ENCODE measurements around the gene NRF1.
"Not testable (repeated sequence)": the region's sequence is repeated elsewhere in the genome, so short reads cannot be mapped to it uniquely, and the experiment has no call there.

- not testable (repeated sequence) for TF ChIP-seq BHLHE40, FOXM1 (IDR thresholded peaks at IDR 0.05; ENCODE audit: borderline replicate concordance)
These were observed 48.4 kb downstream of the NRF1 start for GRCh38 chr7:129659907-129660306.

All from HEK293T (cell line).